OCI-M1 (cell line): Measurements from ENCODE around the gene FLNC.

Experiments
- DNase-seq: peaks from one replicate; lab custom pipeline; 2025; lab: John Stamatoyannopoulos, UW

The FLNC gene

GRCh38 chr7:128830231-128831177 lies at the start of gene FLNC:
TSS of gene FLNC (plus strand) at chr7:128830406. CDS start at chr7:128830638, 232 bp downstream.
- DNase-seq = no peak

DNA sequence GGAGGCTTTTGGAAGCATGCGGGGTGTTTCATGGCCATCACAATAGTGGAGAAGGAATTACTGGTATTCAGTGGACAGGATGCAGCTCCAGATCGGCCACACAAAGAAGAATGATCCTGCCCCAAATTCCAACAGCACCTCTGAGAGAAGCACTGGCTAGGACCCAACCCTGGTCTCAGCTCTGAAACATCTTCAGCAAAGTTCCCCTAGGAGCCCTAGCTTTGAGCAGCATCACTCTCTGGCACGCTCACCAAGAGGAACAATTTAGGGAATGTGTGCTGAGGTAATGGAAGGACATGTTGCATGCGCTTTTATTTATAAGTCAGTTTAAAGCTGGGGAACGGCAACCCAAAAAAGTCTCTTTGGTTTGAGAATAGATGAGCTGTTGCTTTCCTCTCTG lies 49.1 kb upstream of the FLNC start:
- DNase-seq = no peak

DNA sequence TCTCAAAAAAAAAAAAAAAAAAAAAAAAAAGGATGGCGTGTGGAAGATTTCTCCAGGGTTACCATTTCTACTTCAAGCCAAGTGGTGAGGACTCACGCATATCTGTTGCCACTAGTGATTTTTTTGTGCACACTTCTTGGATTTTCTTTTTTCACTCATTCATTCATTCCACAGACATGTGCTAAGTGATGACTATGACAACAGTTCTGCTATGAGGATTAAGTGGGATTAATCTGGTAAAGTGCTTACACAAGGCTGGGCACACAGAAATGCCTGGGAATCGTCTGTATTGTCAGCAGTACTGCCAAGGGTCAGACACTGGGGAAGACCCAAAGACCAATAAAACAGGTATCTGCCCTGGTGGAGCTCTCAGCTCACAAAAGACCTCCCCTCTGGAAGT lies 48.4 kb upstream of the FLNC start:
- no peak for DNase-seq

GRCh38 chr7:128783143-128783861 lies 46.9 kb upstream of the FLNC start:
- peak; percentile 79 for DNase-seq

GRCh38 chr7:128785738-128786137 lies 44.5 kb upstream of the FLNC start:
- no peak for DNase-seq

DNA sequence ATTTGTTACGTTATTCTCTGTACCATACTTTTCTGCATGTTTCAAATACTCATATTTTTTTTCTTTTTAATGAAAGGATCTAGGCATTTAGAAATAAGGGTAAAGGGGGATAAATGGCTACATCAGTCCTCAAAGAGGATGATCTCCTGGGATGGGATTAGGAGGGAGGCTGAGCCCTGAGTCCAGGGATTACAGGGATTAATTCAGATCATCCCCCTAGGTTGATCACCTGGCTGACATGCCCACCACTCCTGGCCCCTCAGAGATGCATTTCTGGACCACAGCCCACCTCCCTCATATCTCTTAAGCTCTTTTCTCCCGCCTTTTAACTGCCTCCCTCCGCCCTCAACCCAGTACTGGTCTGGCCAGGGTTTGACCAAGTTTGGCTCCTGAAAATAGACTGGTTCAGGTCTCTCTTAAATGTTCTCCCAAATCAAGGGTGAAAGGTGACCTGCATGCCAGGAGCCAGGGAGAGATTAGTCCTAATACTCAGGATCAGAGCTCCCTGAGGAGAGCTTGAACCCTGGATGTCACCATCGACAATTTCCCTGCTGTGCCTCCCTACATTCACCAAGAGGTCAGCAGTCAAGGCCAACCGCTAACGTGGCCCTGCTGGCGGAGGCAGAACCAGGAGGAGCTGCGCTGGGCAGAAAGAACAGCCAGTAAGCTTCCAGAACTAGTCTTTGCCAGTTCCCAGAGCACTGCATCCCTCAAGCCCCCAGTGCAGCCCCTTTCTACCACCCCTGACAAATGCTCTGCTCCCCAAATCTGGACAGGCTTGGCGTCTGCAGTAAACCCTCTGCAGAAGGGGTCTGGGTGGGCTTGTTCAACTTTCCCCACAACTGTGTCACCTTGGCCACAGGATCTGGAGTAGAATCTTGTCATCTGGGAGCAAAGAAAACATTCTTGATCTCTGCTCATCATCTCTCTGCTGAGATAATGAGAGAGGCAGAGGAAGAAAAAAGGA lies 41.5 kb upstream of the FLNC start:
- no peak for DNase-seq

GRCh38 chr7:128790315-128791041 lies 39.7 kb upstream of the FLNC start:
- no peak for DNase-seq

DNA sequence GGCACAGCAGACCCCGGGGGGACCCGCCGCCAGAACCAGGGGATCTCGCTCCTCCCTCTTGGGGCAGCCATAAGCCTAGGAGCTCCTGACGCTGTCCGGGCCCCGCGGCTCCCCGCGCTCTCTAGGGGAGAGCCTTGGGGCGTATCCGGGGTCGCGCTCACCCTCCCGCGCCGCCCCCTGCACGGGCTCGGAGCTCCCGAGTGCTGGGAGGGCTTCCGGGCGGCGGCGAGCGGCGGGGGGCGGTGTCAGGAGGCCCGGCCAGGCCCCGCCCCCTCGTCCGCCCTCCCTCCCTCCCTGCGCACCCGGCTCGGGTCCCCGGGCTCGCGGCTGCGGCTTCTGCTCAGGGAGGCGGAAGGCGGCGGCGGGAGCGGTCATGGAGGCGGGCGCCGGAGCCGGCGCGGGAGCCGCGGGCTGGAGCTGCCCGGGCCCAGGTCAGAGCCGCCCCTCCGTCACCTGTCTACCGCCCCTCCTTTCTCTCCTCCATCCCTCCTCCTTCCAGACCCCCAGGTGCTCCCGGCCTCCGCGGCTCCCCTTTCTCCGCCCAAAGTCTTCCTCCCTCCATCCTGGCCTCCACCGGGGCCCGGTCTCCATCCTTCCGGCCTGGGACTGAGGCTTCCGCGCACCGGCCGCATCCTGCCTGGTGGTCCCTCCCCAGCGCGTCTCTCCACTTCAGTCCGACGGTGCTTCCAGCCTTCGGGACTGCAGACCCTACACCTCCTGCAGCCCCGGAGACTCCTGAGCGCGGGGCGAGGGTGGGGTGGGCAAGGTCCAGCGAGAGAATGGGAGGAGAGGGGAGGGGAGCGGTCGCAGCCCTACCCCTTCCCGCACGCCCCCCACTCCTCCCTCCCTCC lies 38.9 kb upstream of the FLNC start, which contains the start of gene CCDC136:
Gene CCDC136 (plus strand): TSS at position 848 of the 851 bp plus-strand sequence. CDS start 444 bp downstream, outside the sequence.
- peak; percentile 53 for DNase-seq

DNA sequence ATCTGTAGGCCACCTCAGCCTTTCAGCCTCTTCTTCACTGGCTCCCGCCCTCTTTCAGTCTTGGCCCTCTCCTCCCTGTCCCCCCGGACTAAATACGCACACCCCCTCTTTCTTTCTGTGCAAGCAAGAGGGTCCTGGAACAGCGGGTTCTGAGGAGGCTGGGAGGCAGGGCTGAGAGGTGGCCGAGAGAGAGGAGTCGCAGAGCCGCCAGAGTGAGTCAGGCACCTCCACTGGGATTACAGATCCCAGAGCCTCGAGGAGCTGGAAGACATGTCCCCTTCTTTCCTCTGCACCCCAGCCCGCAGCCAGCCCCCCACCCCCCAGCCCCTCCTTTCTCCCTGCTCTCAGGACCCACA lies 38.3 kb upstream of the FLNC start:
- DNase-seq = no peak

- DNase-seq = peak; percentile 19
Observed at GRCh38 chr7:128792471-128793180, 37.6 kb upstream of the FLNC start.

GRCh38 chr7:128793181-128793547 lies 37.0 kb upstream of the FLNC start:
- DNase-seq = peak; percentile 31

DNA sequence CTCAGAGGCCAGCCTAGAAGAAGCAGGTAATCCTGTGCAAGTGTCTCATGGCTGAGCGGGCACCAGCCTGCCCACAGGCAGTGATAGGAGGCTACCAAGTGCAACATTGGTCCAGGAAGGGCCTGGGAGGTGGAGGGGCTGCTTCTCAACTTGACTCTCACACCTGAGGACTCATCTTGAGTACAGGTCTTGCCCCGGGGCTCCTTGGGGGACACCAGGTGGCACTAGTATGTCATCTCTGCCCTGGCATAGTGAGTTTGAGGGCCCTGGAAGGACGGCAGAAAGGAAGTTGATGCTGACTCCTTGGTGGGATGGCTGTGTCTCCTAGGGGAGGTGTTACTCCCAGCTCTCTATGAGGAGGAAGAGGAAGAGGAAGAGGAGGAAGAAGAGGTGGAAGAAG lies 36.2 kb upstream of the FLNC start:
- peak; percentile 2 for DNase-seq

GRCh38 chr7:128794436-128794835 lies 35.8 kb upstream of the FLNC start:
- DNase-seq = no peak

- no peak for DNase-seq
Observed at GRCh38 chr7:128795129-128795528, 35.1 kb upstream of the FLNC start.

DNA sequence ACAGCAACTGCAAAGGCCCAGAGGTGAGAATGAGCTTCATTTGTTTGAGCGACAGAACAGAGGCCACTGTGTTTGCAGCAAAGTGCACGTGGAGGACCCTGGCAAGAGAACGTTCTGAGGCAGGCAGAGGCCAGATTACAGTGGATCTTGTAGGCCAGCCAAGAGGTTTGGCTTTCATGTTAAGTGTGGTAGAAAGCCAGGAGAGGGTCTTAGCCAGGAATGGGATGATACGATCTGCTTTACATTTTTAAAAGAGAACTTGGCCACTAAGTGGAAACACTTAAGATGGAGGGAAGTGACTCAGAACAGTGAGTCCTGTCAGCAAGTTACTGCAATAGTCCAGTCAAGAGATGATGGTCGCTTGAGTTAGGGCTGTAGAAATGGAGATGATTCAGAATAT lies 33.9 kb upstream of the FLNC start:
- no peak for DNase-seq

GRCh38 chr7:128799451-128799850 lies 30.8 kb upstream of the FLNC start:
- peak; percentile 2 for DNase-seq

- no peak for DNase-seq
Observed at GRCh38 chr7:128800567-128800966, 29.6 kb upstream of the FLNC start.

- DNase-seq = no peak
Observed at GRCh38 chr7:128801003-128801402, 29.2 kb upstream of the FLNC start.

DNA sequence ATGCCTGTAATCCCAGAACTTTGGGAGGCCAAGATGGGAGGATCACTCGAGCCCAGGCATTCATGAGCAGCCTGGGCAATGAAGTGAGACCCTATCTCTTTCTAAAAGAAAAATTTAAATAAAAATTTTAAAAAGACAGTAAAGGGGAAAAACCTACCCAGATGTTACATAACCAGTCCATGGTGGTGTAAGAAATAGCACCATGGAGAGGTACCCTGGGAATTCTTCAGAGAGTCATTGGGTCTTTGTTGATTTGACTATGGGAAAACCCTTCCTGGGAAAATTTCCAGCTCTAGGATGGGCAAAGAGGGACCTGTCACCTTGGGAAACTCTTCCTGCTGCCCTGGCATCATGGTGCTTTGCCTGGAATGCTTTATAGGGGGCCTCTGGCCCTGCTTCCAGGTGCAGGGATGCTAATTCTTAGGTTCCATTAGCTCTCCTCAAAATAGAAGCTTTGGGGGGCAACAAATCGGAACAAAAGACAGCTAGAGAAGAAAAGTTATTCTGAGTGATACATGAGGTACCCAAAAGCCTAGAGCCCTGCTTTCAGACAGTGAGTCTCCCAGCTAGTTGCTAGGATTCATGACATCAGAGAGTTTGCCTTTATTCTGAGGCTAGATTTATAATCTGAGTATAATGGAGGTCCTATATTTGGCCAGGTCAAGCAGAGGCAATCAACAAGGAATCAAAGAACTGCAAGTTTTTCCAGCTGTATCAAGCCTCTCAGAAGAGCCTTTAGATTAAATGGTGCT lies 28.4 kb upstream of the FLNC start:
- no peak for DNase-seq
